AG04449 (cell line): ENCODE measurements around the gene CES4A.
"Not testable (repeated sequence)": the region's sequence is repeated elsewhere in the genome, so short reads cannot be mapped to it uniquely, and the experiment has no call there.

Experiments used
- CTCF ChIA-PET: fragments of 350-600 bp; formaldehyde crosslinking; extraction: SDS; loops from one replicate; lab custom pipeline; 2021; ENCODE audit warnings: antibody characterized with exemption; lab: Yijun Ruan, JAX
- POLR2A ChIA-PET: fragments of 400-600, 350-600 bp; formaldehyde crosslinking; extraction: SDS; loops from one replicate; lab custom pipeline; 2020; ENCODE audit warnings: antibody characterized with exemption, inconsistent platforms; lab: Yijun Ruan, JAX
- DNase-seq: peaks from one replicate; pipeline ENCODE4 v3.0.0-alpha.2; 2010; ENCODE audit warnings: low read depth, low spot score
- H3K4me3 ChIP-seq: 2 replicates; pipeline ENCODE4 v1.5.1; 2011; ENCODE audit warnings: low read depth, mild to moderate bottlenecking, control low read depth, low read length
- CTCF ChIP-seq: IDR thresholded peaks from one replicate; pipeline ENCODE4 v1.5.1; 2011; ENCODE audit warnings: mild to moderate bottlenecking, moderate library complexity, low read length, control low read depth, inconsistent platforms; ENCODE audit not compliant: insufficient read depth; ENCODE audit errors: missing control alignments

The CES4A gene

DNA sequence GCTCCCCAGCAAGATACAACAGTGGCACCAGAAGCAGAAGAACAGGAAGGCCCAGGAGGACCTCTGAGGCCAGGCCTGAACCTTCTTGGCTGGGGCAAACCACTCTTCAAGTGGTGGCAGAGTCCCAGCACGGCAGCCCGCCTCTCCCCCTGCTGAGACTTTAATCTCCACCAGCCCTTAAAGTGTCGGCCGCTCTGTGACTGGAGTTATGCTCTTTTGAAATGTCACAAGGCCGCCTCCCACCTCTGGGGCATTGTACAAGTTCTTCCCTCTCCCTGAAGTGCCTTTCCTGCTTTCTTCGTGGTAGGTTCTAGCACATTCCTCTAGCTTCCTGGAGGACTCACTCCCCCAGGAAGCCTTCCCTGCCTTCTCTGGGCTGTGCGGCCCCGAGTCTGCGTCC, 15.4 kb upstream of the CES4A start:
- no peak for TF ChIP-seq CTCF
- ChIA-PET POLR2A (no interaction called here), CTCF (interaction anchor here (1.0 to 12.6 kb wide), 9 partner anchors 11 to 213 kb away, joined by 4 to 241 read pairs (median 7); partner anchors contain the start of genes B3GNT9, CES3, EXOC3L1 and FBXL8)
- no peak for DNase-seq
- no peak overlapping the region for H3K4me3 ChIP-seq

DNA sequence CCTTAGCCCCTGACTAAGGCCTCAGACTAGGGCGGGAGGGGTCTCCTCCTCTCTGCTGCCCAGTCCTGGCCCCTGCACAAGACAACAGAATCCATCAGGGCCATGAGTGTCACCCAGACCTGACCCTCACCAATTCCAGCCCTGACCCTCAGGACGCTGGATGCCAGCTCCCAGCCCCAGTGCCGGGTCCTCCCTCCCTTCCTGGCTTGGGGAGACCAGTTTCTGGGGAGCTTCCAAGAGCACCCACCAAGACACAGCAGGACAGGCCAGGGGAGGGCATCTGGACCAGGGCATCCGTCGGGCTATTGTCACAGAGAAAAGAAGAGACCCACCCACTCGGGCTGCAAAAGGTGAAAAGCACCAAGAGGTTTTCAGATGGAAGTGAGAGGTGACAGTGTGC, 14.7 kb upstream of the CES4A start:
- TF ChIP-seq CTCF, result no peak
- CTCF ChIA-PET, result interaction anchor here (1.0 to 12.6 kb wide), 7 partner anchors 11 to 212 kb away, joined by 4 to 241 read pairs (median 12); partner anchors contain the start of genes B3GNT9, CES3, EXOC3L1 and FBXL8
- no peak overlapping the region for H3K4me3 ChIP-seq
- DNase-seq, result no peak
- POLR2A ChIA-PET, result no interaction called here

GRCh38 chr16:66974156-66974931, 14.0 kb upstream of the CES4A start:
- CTCF ChIA-PET, result interaction anchor here (0.9 to 12.6 kb wide), 8 partner anchors 13 to 211 kb away, joined by 3 to 241 read pairs (median 10); partner anchors contain the start of genes B3GNT9, CES3, EXOC3L1 and FBXL8
- POLR2A ChIA-PET, DNase-seq, H3K4me3 ChIP-seq: not testable (repeated sequence)

- H3K4me3 ChIP-seq, DNase-seq, POLR2A ChIA-PET: not testable (repeated sequence)
- CTCF ChIA-PET, result interaction anchor here (0.9 to 12.6 kb wide), 7 partner anchors 14 to 211 kb away, joined by 3 to 241 read pairs (median 7); partner anchors contain the start of genes B3GNT9, CES3, EXOC3L1 and FBXL8
Measured at GRCh38 chr16:66974932-66975246, 13.5 kb upstream of the CES4A start.

DNA sequence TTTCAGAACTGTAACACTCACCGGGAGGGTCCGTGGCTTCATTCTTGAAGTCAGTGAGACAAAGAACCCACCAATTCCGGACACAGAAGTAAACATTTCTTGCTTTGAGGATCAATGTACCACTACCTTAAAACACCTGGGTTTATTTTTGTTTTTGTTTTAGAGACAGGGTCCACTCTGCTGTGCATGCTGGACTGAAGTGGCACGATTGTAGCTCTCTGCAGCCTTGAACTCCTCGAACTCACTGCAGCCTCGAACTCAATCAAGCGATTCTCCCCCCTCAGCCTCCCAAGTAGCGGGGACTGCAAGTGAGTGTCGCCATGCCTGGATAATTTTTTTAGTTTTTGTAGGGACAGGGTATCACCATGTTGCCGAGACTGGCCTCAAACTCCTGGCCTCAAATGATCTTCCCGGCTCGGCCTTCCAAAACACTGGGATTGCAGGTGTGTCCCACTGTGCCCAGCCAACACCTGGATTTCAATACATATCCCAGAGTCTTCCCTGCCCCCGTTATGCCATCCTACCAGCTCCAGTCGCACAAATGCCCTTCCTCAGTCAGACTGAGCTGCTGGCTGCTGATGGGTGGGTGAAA, 13.0 kb upstream of the CES4A start:
- no peak overlapping the region for H3K4me3 ChIP-seq
- DNase-seq, result no peak
- TF ChIP-seq CTCF, result no peak
- ChIA-PET POLR2A (no interaction called here), CTCF (interaction anchor here (0.9 to 12.6 kb wide), 19 partner anchors 9 to 210 kb away, joined by 3 to 241 read pairs (median 4); partner anchors contain the start of genes B3GNT9, CES3, CES4A and EXOC3L1)

DNA sequence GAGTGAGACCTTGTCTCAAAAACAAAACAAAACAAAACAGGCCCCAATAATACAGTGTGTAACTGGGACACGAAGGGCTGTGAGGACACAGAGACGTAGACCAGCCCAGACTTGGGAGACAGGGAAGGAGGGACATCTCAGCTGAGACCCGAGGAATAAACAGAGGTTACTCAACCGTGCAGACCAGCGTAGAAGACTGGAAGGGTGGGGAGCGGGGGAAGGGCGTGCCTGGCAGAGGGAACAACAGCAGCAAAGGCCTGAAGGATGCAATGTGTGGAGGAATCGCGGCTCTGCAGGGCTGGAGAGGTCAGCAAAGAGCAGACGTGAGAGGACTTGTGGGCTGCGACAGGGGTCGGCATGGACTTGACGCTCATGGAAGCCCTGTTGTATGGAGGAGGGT, 11.6 kb upstream of the CES4A start:
- TF ChIP-seq CTCF, result no peak
- DNase-seq, result no peak
- H3K4me3 ChIP-seq, result no peak overlapping the region
- ChIA-PET CTCF (interaction anchor here (0.6 to 12.6 kb wide), 25 partner anchors 7 to 221 kb away, joined by 3 to 241 read pairs (median 4); partner anchors contain the start of genes B3GNT9, CES3, CES4A and EXOC3L1), POLR2A (no interaction called here)
